Measurements from ENCODE around the gene KRTAP10-7. TPM values are rescaled to one million over a fixed set of nuclear protein-coding genes. Genes with fewer than 3 reads are reported as not detected.
"Not testable (repeated sequence)": the region's sequence is repeated elsewhere in the genome, so short reads cannot be mapped to it uniquely, and the experiment has no call there.

KRTAP10-7 gene
- total RNA-seq, 1 donor from 2014 or later: not detected

DNA sequence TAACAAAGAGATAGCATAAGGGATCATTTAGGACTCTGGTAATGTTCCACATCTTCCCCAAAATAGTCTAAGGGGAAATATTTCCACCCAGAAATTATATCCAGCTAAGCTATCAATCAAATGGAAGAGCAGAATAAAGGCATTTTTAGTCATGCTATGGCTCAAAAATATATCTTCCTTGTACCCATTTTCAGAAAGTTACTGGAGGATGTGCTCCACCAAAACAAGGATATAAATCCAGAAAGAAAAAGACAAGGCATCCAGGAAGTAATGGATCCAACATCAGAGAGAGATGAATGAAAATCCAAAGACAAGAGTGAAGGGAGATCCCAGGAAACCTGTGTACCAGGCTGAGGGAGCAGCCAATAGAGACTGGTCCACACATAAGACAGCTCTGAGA is 8.8 kb downstream of the KRTAP10-7 start:
- H3K27ac Mint-ChIP-seq: no peak overlapping the region

DNA sequence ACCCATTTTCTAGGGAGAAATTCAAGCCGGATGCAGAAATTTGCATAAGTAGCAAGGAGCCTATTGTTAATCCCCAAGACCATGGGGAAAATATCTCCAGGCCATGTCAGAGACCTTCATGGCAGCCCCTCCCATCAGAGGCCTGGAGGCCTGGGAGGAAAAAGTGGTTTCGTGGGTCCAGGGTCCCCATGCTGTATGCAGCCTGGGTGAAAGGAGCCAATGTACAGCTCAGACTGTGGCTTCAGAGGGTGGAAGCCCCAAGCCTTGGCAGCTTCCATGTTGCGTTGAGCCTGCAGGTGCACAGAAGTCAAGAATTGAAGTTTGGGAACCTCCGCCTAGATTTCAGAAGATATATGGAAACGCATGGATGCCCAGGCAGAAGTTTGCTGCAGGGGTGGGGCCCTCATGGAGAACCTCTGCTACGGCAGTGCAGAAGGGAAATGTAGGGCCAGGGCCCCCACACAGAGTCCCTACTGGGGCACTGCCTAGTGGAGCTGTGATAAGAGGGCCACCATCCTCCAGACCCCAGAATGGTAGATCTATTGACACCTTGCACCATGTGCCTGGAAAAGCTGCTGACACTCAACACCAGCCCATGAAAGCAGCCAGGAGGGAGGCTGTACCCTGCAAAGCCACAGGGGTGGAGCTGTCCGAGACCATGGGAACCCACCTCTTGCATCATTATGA is 9.9 kb downstream of the KRTAP10-7 start:
- H3K27ac ChIP-seq; H3K4me1 ChIP-seq; H3K36me3 Mint-ChIP-seq; H3K36me3 ChIP-seq; H3K79me2 ChIP-seq (ENCODE audit: low read depth); H3K4me3 ChIP-seq; H2AFZ ChIP-seq (replicated peaks); H3K4me2 ChIP-seq; H3K4me1 Mint-ChIP-seq; H4K20me1 ChIP-seq (ENCODE audit: low read depth); H3K27ac Mint-ChIP-seq; DNase-seq (ENCODE audit: low spot score); H3K9ac ChIP-seq; H3K4me3 Mint-ChIP-seq; H3K27me3 ChIP-seq; H3K27me3 Mint-ChIP-seq (ENCODE audit: insufficient read depth, low read depth); H3F3A ChIP-seq (ENCODE audit: low read depth): not testable (repeated sequence)
- peaks cover 11% of the 10 kb centered on the region for H3K9me3 ChIP-seq (ENCODE audit: low read depth)
- H3K9me3 Mint-ChIP-seq: peaks cover 31% of the 10 kb centered on the region

More for the DNA sequence above, 8.8 kb downstream of the KRTAP10-7 start:
- Mint-ChIP-seq H3K27me3 (ENCODE audit: insufficient read depth, low read depth) (peaks cover 3% of the 10 kb centered on the region), H3K4me3 (no peak overlapping the region), H3K9me3 (peaks cover 31% of the 10 kb centered on the region), H3K36me3 (no peaks in the 10 kb centered on the region), H3K4me1 (no peaks in the 10 kb centered on the region)
- no peak for DNase-seq (ENCODE audit: low spot score)
- no peaks in the 10 kb centered on the region for H4K20me1 ChIP-seq (ENCODE audit: low read depth)
- H3F3A ChIP-seq (ENCODE audit: low read depth): no peaks in the 10 kb centered on the region
- H3K27ac ChIP-seq: no peak overlapping the region
- no peaks in the 10 kb centered on the region for H3K36me3 ChIP-seq
- H2AFZ ChIP-seq (replicated peaks): no peak overlapping the region
- H3K27me3 ChIP-seq: no peaks in the 10 kb centered on the region
- H3K4me2 ChIP-seq: no peak overlapping the region
- no peak for TF ChIP-seq CTCF (IDR thresholded peaks at IDR 0.05)
- no peak for TF ChIP-seq EZH2phosphoT487 (IDR thresholded peaks at IDR 0.05)
- no peak for TF ChIP-seq EZH2 (IDR thresholded peaks at IDR 0.05)
- no peaks in the 10 kb centered on the region for H3K4me1 ChIP-seq
- no peak overlapping the region for H3K4me3 ChIP-seq
- H3K9me3 ChIP-seq (ENCODE audit: low read depth): peaks cover 11% of the 10 kb centered on the region
- H3K79me2 ChIP-seq (ENCODE audit: low read depth): no peaks in the 10 kb centered on the region
- no peak overlapping the region for H3K9ac ChIP-seq

DNA sequence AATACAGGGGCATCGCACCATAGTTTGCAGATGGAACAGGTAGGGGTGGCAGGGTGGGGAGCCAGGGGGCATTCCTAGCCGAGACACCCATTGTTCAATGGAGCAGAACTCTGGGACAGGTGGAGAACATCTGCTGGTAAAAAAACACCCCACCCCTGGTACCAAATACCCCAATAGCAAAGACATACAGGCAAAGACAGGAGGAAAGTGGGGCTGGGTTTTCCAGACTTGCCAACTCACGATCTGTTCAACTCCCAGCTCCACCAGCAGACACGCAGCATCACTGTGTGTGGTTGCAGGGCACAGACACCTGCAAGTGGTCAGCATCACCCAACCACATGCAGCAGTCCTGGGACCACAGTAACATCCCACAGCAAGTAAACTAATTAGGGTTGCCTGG is 11.2 kb downstream of the KRTAP10-7 start:
- Histone ChIP-seq H3K27ac (no peak overlapping the region), H3K4me2 (no peak overlapping the region), H3F3A (ENCODE audit: low read depth) (no peaks in the 10 kb centered on the region), H2AFZ (replicated peaks) (no peak overlapping the region), H3K4me3 (no peak overlapping the region), H3K9me3 (ENCODE audit: low read depth) (peaks cover 11% of the 10 kb centered on the region), H3K36me3 (no peaks in the 10 kb centered on the region), H3K9ac (no peak overlapping the region), H4K20me1 (ENCODE audit: low read depth) (no peaks in the 10 kb centered on the region), H3K27me3 (no peaks in the 10 kb centered on the region), H3K4me1 (peaks cover 5% of the 10 kb centered on the region), H3K79me2 (ENCODE audit: low read depth) (no peaks in the 10 kb centered on the region)
- Mint-ChIP-seq H3K4me1 (no peaks in the 10 kb centered on the region), H3K4me3 (no peak overlapping the region), H3K36me3 (no peaks in the 10 kb centered on the region), H3K27me3 (ENCODE audit: insufficient read depth, low read depth) (peaks cover 3% of the 10 kb centered on the region), H3K27ac (no peak overlapping the region), H3K9me3 (peaks cover 34% of the 10 kb centered on the region)
- no peak for DNase-seq (ENCODE audit: low spot score)
- TF ChIP-seq EZH2 (IDR thresholded peaks at IDR 0.05) (no peak), EZH2phosphoT487 (IDR thresholded peaks at IDR 0.05) (no peak), CTCF (IDR thresholded peaks at IDR 0.05) (no peak)

DNA sequence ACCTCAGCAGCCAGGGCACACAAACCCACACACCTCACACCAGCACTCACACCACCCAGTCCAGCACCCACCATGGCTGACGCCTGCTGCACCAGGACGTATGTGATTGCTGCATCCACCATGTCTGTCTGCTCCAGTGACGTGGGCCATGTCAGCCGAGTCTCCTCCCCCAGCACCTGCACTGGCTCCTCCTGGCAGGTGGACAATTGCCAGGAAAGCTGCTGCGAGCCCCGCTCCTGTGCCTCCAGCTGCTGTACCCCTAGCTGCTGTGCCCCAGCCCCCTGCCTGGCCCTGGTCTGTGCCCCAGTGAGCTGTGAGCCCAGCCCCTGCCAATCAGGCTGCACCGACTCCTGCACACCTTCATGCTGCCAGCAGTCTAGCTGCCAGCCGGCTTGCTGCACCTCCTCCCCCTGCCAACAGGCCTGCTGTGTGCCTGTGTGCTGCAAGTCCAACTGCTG is 11.7 kb downstream of the KRTAP10-7 start, which contains the start of gene KRTAP10-8:
Gene KRTAP10-8 (plus strand): TSS at position 51 of the 458 bp plus-strand sequence. CDS start 22 bp downstream, at position 73.
- Mint-ChIP-seq H3K4me1 (no peaks in the 10 kb centered on the region), H3K9me3 (peaks cover 33% of the 10 kb centered on the region), H3K27me3 (ENCODE audit: insufficient read depth, low read depth) (peaks cover 3% of the 10 kb centered on the region), H3K27ac (no peak within 1 kb of the TSS), H3K36me3 (no peaks in the 10 kb centered on the region), H3K4me3 (peak within 1 kb of the TSS; percentile 40)
- H3K4me1 ChIP-seq: peaks cover 5% of the 10 kb centered on the region
- no peak within 1 kb of the TSS for H3K4me3 ChIP-seq
- no peaks in the 10 kb centered on the region for H3K36me3 ChIP-seq
- TF ChIP-seq EZH2 (IDR thresholded peaks at IDR 0.05) (no peak), CTCF (IDR thresholded peaks at IDR 0.05) (no peak), EZH2phosphoT487 (IDR thresholded peaks at IDR 0.05) (no peak)
- no peaks in the 10 kb centered on the region for H3K79me2 ChIP-seq (ENCODE audit: low read depth)
- H3F3A ChIP-seq (ENCODE audit: low read depth): no peaks in the 10 kb centered on the region
- H4K20me1 ChIP-seq (ENCODE audit: low read depth): no peaks in the 10 kb centered on the region
- H3K9ac ChIP-seq: no peak within 1 kb of the TSS
- H2AFZ ChIP-seq (replicated peaks): no peak within 1 kb of the TSS
- H3K27ac ChIP-seq: no peak within 1 kb of the TSS
- no peak within 1 kb of the TSS for H3K4me2 ChIP-seq
- H3K9me3 ChIP-seq (ENCODE audit: low read depth): peaks cover 11% of the 10 kb centered on the region
- DNase-seq (ENCODE audit: low spot score): no peak
- H3K27me3 ChIP-seq: no peaks in the 10 kb centered on the region
